WTC11 (cell line): ENCODE measurements around the gene RDH16. TPM values are rescaled to one million over a fixed set of nuclear protein-coding genes. Genes with fewer than 3 reads are reported as not detected.

Experiments
- ATAC-seq: fragments of 200-7000 bp; cut with Tn5 transposase; 2 replicates; pipeline ENCODE4 v1.10.0; 2021; ENCODE audit warnings: mild to moderate bottlenecking, moderate library complexity
- CTCF ChIA-PET: fragments of 300-600 bp; sonication (Branson Sonifier 250); formaldehyde crosslinking; loops from one replicate; lab custom pipeline; 2021; ENCODE audit warnings: antibody characterized with exemption; lab: Charles Lee
- POLR2A ChIA-PET: fragments of 350-600 bp; sonication (Branson Sonifier 250); formaldehyde crosslinking; loops from one replicate; lab custom pipeline; 2021; ENCODE audit warnings: antibody characterized with exemption; lab: Charles Lee
- DNase-seq: peaks from one replicate; pipeline ENCODE4 v3.0.0; 2021; ENCODE audit warnings: low spot score
- H3K27ac Mint-ChIP-seq: 2 replicates; pipeline ENCODE4 v1.8.0; 2021; ENCODE audit warnings: mixed read lengths
- H3K27me3 Mint-ChIP-seq: 2 replicates; pipeline ENCODE4 v1.8.0; 2021; ENCODE audit warnings: low read depth, mild to moderate bottlenecking, moderate library complexity, mixed read lengths
- H3K36me3 Mint-ChIP-seq: 2 replicates; pipeline ENCODE4 v1.8.0; 2021; ENCODE audit warnings: mixed read lengths
- H3K4me1 Mint-ChIP-seq: 2 replicates; pipeline ENCODE4 v1.8.0; 2022; ENCODE audit warnings: mixed read lengths
- H3K4me3 Mint-ChIP-seq: 2 replicates; pipeline ENCODE4 v1.8.0; 2021; ENCODE audit warnings: mild to moderate bottlenecking, moderate library complexity, mixed read lengths
- H3K9me3 Mint-ChIP-seq: 2 replicates; pipeline ENCODE4 v1.8.0; 2021; ENCODE audit warnings: mixed read lengths
- AR ChIP-seq: fragments of 250-450 bp; sonication (Bioruptor Pico); IDR thresholded peaks from 2 replicates; pipeline ENCODE4 v1.9.0; 2021; ENCODE audit warnings: mild to moderate bottlenecking
- ARID4B ChIP-seq: sonication (generic); formaldehyde crosslinking; IDR thresholded peaks from 2 replicates; pipeline ENCODE4 v1.8.0; 2023; ENCODE audit warnings: missing genetic modification reagents, mild to moderate bottlenecking, borderline replicate concordance
- EMX1 ChIP-seq: fragments of 250-450 bp; sonication (Bioruptor Pico); IDR thresholded peaks from 2 replicates; pipeline ENCODE4 v1.8.0; 2021; ENCODE audit warnings: mild to moderate bottlenecking
- ESRRA ChIP-seq: sonication (generic); formaldehyde crosslinking; IDR thresholded peaks from 2 replicates; pipeline ENCODE4 v1.8.1; 2022; ENCODE audit warnings: mild to moderate bottlenecking, missing genetic modification reagents, borderline replicate concordance
- ETV6 ChIP-seq: sonication (generic); formaldehyde crosslinking; IDR thresholded peaks from 2 replicates; pipeline ENCODE4 v1.8.1; 2022; ENCODE audit warnings: mild to moderate bottlenecking, missing genetic modification reagents
- FOXK1 ChIP-seq: sonication (generic); formaldehyde crosslinking; IDR thresholded peaks from 2 replicates; pipeline ENCODE4 v1.8.0; 2022; ENCODE audit warnings: mild to moderate bottlenecking, moderate library complexity, missing genetic modification reagents
- FOXP4 ChIP-seq: sonication (generic); formaldehyde crosslinking; IDR thresholded peaks from 2 replicates; pipeline ENCODE4 v1.8.0; 2022; ENCODE audit warnings: mild to moderate bottlenecking, missing genetic modification reagents
- HMGA2 ChIP-seq: fragments of 250-450 bp; sonication (Bioruptor Pico); IDR thresholded peaks from 2 replicates; pipeline ENCODE4 v1.4.0; 2021; ENCODE audit warnings: mild to moderate bottlenecking, moderate library complexity
- SMAD3 ChIP-seq: sonication (generic); formaldehyde crosslinking; IDR thresholded peaks from 2 replicates; pipeline ENCODE4 v1.8.0; 2022; ENCODE audit warnings: missing genetic modification reagents, mild to moderate bottlenecking, borderline replicate concordance
- TEAD1 ChIP-seq: sonication (generic); formaldehyde crosslinking; IDR thresholded peaks from 2 replicates; pipeline ENCODE4 v1.8.0; 2022; ENCODE audit warnings: mild to moderate bottlenecking, missing genetic modification reagents
- ZNF121 ChIP-seq: sonication (generic); formaldehyde crosslinking; IDR thresholded peaks from 2 replicates; pipeline ENCODE4 v1.8.0; 2023; ENCODE audit warnings: missing genetic modification reagents
- ZNF138 ChIP-seq: sonication (generic); formaldehyde crosslinking; conservative IDR thresholded peaks from 2 replicates; pipeline ENCODE4 v1.8.1; 2022; ENCODE audit warnings: mild to moderate bottlenecking, moderate library complexity, missing genetic modification reagents
- ZNF671 ChIP-seq: fragments of 250-450 bp; sonication (Bioruptor Pico); IDR thresholded peaks from 2 replicates; pipeline ENCODE4 v1.8.0; 2021; ENCODE audit warnings: mild to moderate bottlenecking
- total RNA-seq: library from RNA; stranded (reverse); gene quantifications from 3 replicates; pipeline ENCODE4 v1.2.3, GENCODE V29; 2021
- TF ChIP-seq, protein P1 (sequence below): sonication (generic); formaldehyde crosslinking; IDR thresholded peaks from 2 replicates; pipeline ENCODE4 v1.8.1; 2022; ENCODE audit warnings: mild to moderate bottlenecking, missing genetic modification reagents, moderate library complexity, borderline replicate concordance
- TF ChIP-seq, protein P2 (sequence below): sonication (generic); formaldehyde crosslinking; IDR thresholded peaks from 2 replicates; pipeline ENCODE4 v1.8.0; 2022; ENCODE audit warnings: mild to moderate bottlenecking, missing genetic modification reagents

Gene RDH16
- total RNA-seq, 1 experiment from 2014 or later: 1.0 TPM

DNA sequence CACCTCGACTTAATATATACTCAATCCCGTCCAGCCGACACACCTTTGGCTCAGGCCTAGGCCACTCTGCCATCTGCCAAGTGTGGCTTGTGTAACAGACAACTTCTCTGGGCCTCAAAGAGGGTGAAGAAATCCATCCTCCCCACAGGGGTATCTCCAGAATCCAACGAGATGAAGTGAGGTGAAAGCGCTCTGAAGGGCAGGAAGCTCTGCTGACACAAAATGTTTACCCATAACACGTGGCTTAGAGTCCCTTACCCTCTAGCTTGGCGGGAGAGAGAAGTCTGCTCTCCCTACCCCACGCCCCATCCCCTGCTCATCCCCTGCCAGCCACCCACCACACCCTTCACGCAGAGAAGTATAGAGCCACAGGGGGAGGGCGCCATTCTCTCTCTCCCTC, 35.9 kb upstream of the RDH16 start:
- ChIA-PET CTCF (interaction anchor here (0.9 to 1.7 kb wide), 8 partner anchors 8 to 238 kb away, joined by 3 to 12 read pairs (median 4); partner anchors contain the start of gene STAT6), POLR2A (no interaction called here)
- ATAC-seq (no peak), DNase-seq (no peak)
- Mint-ChIP-seq H3K4me3 (no peak overlapping the region), H3K27me3 (no peaks in the 10 kb centered on the region), H3K36me3 (peaks cover 4% of the 10 kb centered on the region; the same call in 1 of the 2 replicates), H3K27ac (no peak overlapping the region), H3K4me1 (peaks cover 16% of the 10 kb centered on the region), H3K9me3 (no peaks in the 10 kb centered on the region)
- TF ChIP-seq ZNF121 (CRISPR knock-in tag) (no peak), ETV6 (CRISPR knock-in tag) (no peak), ARID4B (CRISPR knock-in tag) (no peak), AR (CRISPR knock-in tag) (no peak), EMX1 (CRISPR knock-in tag) (no peak), HMGA2 (CRISPR knock-in tag) (no peak), ZNF671 (CRISPR knock-in tag) (no peak), ZNF138 (CRISPR knock-in tag) (no peak), ESRRA (CRISPR knock-in tag) (no peak), SMAD3 (CRISPR knock-in tag) (no peak), FOXP4 (no peak), FOXK1 (CRISPR knock-in tag) (no peak), TEAD1 (CRISPR knock-in tag) (no peak)
- TF ChIP-seq, protein P1, sequence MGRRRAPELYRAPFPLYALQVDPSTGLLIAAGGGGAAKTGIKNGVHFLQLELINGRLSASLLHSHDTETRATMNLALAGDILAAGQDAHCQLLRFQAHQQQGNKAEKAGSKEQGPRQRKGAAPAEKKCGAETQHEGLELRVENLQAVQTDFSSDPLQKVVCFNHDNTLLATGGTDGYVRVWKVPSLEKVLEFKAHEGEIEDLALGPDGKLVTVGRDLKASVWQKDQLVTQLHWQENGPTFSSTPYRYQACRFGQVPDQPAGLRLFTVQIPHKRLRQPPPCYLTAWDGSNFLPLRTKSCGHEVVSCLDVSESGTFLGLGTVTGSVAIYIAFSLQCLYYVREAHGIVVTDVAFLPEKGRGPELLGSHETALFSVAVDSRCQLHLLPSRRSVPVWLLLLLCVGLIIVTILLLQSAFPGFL (CRISPR knock-in tag): no peak
- TF ChIP-seq, protein P2, sequence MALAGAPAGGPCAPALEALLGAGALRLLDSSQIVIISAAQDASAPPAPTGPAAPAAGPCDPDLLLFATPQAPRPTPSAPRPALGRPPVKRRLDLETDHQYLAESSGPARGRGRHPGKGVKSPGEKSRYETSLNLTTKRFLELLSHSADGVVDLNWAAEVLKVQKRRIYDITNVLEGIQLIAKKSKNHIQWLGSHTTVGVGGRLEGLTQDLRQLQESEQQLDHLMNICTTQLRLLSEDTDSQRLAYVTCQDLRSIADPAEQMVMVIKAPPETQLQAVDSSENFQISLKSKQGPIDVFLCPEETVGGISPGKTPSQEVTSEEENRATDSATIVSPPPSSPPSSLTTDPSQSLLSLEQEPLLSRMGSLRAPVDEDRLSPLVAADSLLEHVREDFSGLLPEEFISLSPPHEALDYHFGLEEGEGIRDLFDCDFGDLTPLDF (CRISPR knock-in tag): no peak
